Muscle of leg (tissue), 11 donors: ENCODE data around the gene RBM10. TPM values are rescaled to one million over a fixed set of nuclear protein-coding genes. Genes with fewer than 3 reads are reported as not detected.
A peak's percentile ranks its signal among the peaks of the same experiment; 100 is the strongest.

ENCODE experiments used
- DNase-seq: peaks from one replicate; pipeline ENCODE4 v3.0.0; 2013
- H3K27ac ChIP-seq: one replicate; pipeline ENCODE4 v1.5.1; 2013; ENCODE audit warnings: mild to moderate bottlenecking, low read length, control low read depth
- H3K27me3 ChIP-seq: one replicate; pipeline ENCODE4 v1.6.1; 2013; ENCODE audit warnings: low read length; ENCODE audit not compliant: control insufficient read depth, insufficient read depth
- H3K36me3 ChIP-seq: one replicate; pipeline ENCODE4 v1.6.1; 2013; ENCODE audit warnings: low read length; ENCODE audit not compliant: control insufficient read depth, insufficient read depth
- H3K4me1 ChIP-seq: one replicate; pipeline ENCODE4 v1.6.1; 2013; ENCODE audit warnings: low read length; ENCODE audit not compliant: control insufficient read depth, insufficient read depth
- H3K4me3 ChIP-seq: one replicate; pipeline ENCODE4 v1.5.1; 2013; ENCODE audit warnings: low read length, control low read depth
- H3K9me3 ChIP-seq: replicated peaks from 2 replicates; pipeline ENCODE4 v1.6.1; 2013; ENCODE audit warnings: low read depth, low read length; ENCODE audit not compliant: control insufficient read depth
- WGBS: methylation state at CpG from one replicate; pipeline ENCODE4 v1.1.5; 2013; ENCODE audit warnings: missing lambda C conversion rate; ENCODE audit not compliant: insufficient coverage; 5-methylcytosine and 5-hydroxymethylcytosine counted together
- polyA plus RNA-seq, 8 donors: library from polyadenylated mRNA; unstranded; fragments of 120-200 nt; gene quantifications; one replicate each; pipeline versions ENCODE4 v1.2.1 to v1.2.3, GENCODE V29; 2013; ENCODE audit warnings: inconsistent platforms in 1 of 8, low replicate concordance in 1 of 8; ENCODE audit not compliant: insufficient read length in 8 of 8, insufficient read depth in 1 of 8
- total RNA-seq: library from RNA; stranded (reverse); fragments of 120-200 nt; gene quantifications from one replicate; pipeline ENCODE4 v1.2.4, GENCODE V29; 2013

The RBM10 gene
- total and polyA plus RNA-seq, 9 donors, result 29.2 to 48.1 (median 41.1) TPM

- Histone ChIP-seq H3K4me1 (peaks cover under 1% of the 10 kb centered on the region), H3K27ac (no peak overlapping the region), H3K9me3 (no peaks in the 10 kb centered on the region), H3K4me3 (no peak overlapping the region), H3K27me3 (peaks cover 68% of the 10 kb centered on the region), H3K36me3 (peaks cover 51% of the 10 kb centered on the region)
- WGBS, result 78% methylated on average over 13 of the region's 17 CpGs
- DNase-seq, result no peak
Observed at GRCh38 chrX:47185241-47185640, 40.2 kb downstream of the RBM10 start.

- Histone ChIP-seq H3K36me3 (peaks cover 46% of the 10 kb centered on the region), H3K4me1 (peaks cover 8% of the 10 kb centered on the region), H3K4me3 (no peak overlapping the region), H3K27me3 (peaks cover 72% of the 10 kb centered on the region), H3K27ac (no peak overlapping the region), H3K9me3 (no peaks in the 10 kb centered on the region)
- no peak for DNase-seq
- 82% methylated on average over 27 of the region's 27 CpGs for WGBS
Observed at GRCh38 chrX:47186096-47186740, 41.2 kb downstream of the RBM10 start.

DNA sequence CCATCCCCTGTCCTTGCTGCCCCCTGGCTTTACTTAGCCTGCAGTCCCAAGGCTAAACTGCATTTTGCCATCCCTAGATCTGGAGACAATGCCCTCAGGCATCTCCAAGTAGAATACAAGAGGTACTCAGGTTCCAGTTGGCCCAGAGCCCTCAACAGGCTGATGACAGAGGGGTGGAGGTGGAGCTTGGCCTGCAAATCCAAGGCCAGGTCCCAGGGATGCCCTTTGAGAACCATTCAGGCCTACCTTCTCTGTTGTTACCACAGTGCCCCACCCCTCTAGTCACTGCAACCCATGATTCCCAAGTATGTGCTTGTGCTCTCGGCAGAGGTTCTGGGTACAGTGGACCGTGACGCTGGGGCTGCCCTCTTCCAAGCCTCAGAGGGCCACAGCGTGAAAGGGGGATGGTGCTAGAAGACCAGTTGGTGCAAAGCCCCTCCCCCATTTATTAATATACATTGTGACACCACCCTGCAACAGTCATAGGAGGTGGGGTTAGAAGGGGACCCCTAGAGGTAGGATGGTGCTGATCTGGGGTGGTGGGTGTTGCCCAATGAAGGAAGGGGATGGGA is 42.2 kb downstream of the RBM10 start:
- no peak overlapping the region for H3K4me3 ChIP-seq
- H3K27me3 ChIP-seq, result peaks cover 72% of the 10 kb centered on the region

DNA sequence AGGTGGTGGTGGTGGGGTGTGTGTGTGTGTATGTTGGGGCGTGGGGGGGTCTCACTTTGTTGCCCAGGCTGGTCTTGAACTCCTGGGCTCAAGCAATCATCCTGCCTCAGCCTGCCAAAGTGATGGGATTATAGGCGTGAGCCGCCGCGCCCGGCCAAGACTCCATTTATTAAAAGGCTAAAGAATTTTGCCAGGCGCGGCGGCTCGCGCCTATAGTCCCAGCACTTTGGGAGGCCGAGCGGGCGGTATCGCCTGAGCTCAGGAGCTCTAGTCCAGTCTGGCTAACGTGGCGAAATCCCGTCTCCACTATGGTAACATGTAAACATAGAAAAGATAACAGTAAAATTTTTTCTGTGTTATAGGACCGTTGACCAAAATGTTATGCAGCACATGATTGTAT is 44.9 kb downstream of the RBM10 start:
- Histone ChIP-seq H3K4me3 (no peak overlapping the region), H3K27ac (no peak overlapping the region), H3K36me3 (peaks cover 24% of the 10 kb centered on the region), H3K4me1 (peaks cover 25% of the 10 kb centered on the region), H3K9me3 (no peaks in the 10 kb centered on the region), H3K27me3 (peaks cover 58% of the 10 kb centered on the region)
- DNase-seq, result no peak
- WGBS, result 61% methylated on average over 13 of the region's 19 CpGs

More for the DNA sequence above, 42.2 kb downstream of the RBM10 start:
- Histone ChIP-seq H3K36me3 (peaks cover 39% of the 10 kb centered on the region), H3K4me1 (peaks cover 14% of the 10 kb centered on the region), H3K9me3 (no peaks in the 10 kb centered on the region), H3K27ac (no peak overlapping the region)
- no peak for DNase-seq
- no CpG with 5 or more reads among the region's 4 CpGs for WGBS

DNA sequence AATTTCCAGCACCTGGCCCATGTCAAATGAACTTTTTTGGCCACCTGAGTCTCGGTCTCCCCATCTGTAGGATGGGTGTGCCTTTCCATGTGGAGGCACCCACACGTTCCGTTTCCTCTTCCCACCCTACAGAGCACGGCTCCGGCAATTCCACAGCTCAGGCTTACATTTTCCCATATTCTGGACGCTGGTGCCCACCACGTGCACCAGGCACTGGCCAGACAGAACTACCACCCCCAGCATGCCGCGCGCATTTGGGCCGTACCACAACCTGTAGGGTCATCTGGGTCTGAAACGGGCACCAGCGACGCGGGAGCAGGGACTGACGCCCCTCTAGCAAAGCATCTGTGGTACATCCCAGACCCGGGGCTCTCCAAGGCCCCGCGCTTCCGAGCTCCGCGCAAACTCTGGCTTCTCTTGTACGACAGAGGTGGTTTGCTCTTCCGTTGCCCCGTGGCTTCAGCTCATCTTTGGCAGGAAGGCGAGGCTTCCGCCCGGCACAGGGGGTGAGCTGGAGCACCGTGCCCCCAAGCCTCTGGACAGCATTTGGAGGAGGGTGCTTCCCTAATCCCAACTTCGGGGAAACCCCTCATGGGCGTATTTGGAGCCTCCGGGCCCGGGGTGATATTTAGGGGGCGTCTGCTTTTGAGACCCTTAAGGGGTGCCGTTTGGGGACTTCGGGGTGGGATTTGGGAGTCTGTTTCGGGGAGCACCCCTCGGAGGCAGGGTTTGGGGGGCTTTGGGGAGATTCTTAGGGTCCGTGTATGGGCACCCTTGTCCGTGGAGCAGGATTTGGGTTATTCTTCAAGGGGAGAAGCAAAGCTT is 45.6 kb downstream of the RBM10 start:
- no peak overlapping the region for H3K27ac ChIP-seq
- H3K36me3 ChIP-seq, result peaks cover 19% of the 10 kb centered on the region
- H3K4me3 ChIP-seq, result peak overlapping the region; percentile 63
- peak; percentile 95 for DNase-seq
- 19% methylated on average over 29 of the region's 40 CpGs for WGBS
- H3K27me3 ChIP-seq, result peaks cover 53% of the 10 kb centered on the region
- H3K9me3 ChIP-seq, result no peaks in the 10 kb centered on the region
- peaks cover 31% of the 10 kb centered on the region for H3K4me1 ChIP-seq

GRCh38 chrX:47191331-47191730 is 46.3 kb downstream of the RBM10 start:
- Histone ChIP-seq H3K4me3 (peak overlapping the region; percentile 63), H3K27me3 (peaks cover 47% of the 10 kb centered on the region), H3K36me3 (peaks cover 20% of the 10 kb centered on the region), H3K9me3 (no peaks in the 10 kb centered on the region), H3K4me1 (peaks cover 38% of the 10 kb centered on the region), H3K27ac (no peak overlapping the region)
- DNase-seq, result no peak
- WGBS, result 25% methylated on average over 15 of the region's 26 CpGs

- Histone ChIP-seq H3K27ac (no peak overlapping the region), H3K4me1 (peaks cover 43% of the 10 kb centered on the region), H3K27me3 (peaks cover 42% of the 10 kb centered on the region), H3K9me3 (no peaks in the 10 kb centered on the region), H3K36me3 (peaks cover 20% of the 10 kb centered on the region), H3K4me3 (peak overlapping the region; percentile 63)
- 48% methylated on average over 5 of the region's 16 CpGs for WGBS
- DNase-seq, result no peak
Observed at GRCh38 chrX:47191806-47192401, 46.9 kb downstream of the RBM10 start.

GRCh38 chrX:47193475-47194193 is 48.6 kb downstream of the RBM10 start, which contains the start of gene UBA1:
TSS of gene UBA1 (plus strand) at chrX:47193829. CDS start at chrX:47198803, 4,974 bp downstream.
- under 1% methylated on average over 44 of the region's 50 CpGs for WGBS
- H3K4me3 ChIP-seq, result peak within 1 kb of the TSS; percentile 59
- peaks cover 29% of the 10 kb centered on the region for H3K36me3 ChIP-seq
- peak within 1 kb of the TSS; percentile 89 for H3K27ac ChIP-seq
- DNase-seq, result peak; percentile 99
- H3K4me1 ChIP-seq, result peaks cover 54% of the 10 kb centered on the region
- H3K27me3 ChIP-seq, result peaks cover 30% of the 10 kb centered on the region
- no peaks in the 10 kb centered on the region for H3K9me3 ChIP-seq

DNA sequence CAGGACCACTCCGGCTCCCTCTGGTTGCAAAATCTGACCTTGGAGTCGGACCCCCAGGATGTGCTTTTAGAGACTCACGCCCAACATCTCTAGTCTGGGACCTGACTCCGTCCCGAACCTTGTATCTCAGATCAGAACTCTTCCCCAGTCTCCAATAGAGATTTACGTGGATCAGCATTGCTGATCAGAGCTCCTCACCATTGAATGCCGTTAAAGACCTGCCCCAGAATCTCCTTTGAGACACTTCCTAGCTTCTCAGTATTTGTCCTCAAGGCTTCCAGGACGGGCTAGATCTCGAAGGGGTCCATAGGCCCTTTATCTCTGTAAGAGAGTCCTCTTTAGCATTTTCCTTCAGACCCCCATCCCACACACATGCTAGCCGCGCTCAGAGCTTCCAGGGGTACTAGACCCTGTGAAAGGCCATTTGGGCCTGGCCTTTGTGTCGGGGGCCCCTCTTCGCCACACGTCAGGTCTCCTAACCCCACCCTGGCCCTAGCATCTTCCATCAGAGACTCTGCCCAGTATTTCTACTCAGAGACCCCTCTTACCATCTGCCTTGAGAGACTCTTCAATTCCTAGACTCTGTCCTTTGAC is 49.3 kb downstream of the RBM10 start:
- H3K36me3 ChIP-seq, result peaks cover 36% of the 10 kb centered on the region
- peak overlapping the region; percentile 89 for H3K27ac ChIP-seq
- WGBS, result 14% methylated on average over 13 of the region's 14 CpGs
- peaks cover 54% of the 10 kb centered on the region for H3K4me1 ChIP-seq
- peaks cover 28% of the 10 kb centered on the region for H3K27me3 ChIP-seq
- no peaks in the 10 kb centered on the region for H3K9me3 ChIP-seq
- peak overlapping the region; percentile 59 for H3K4me3 ChIP-seq
- DNase-seq, result no peak
